ENCODE results near the gene STIM1. TPM values are rescaled to one million over a fixed set of nuclear protein-coding genes. Genes with fewer than 3 reads are reported as not detected.
"Not testable (repeated sequence)": the region's sequence is repeated elsewhere in the genome, so short reads cannot be mapped to it uniquely, and the experiment has no call there.

Gene STIM1
- total RNA-seq, 1 donor from 2014 or later = 27.5 TPM

GRCh38 chr11:4025967-4026324, 170.5 kb downstream of the STIM1 start:
- ATAC-seq (ENCODE audit: poor library complexity) = peak; percentile 88
- intact Hi-C loops (cut with DNase I) = no loop called here
- no peak for DNase-seq

DNA sequence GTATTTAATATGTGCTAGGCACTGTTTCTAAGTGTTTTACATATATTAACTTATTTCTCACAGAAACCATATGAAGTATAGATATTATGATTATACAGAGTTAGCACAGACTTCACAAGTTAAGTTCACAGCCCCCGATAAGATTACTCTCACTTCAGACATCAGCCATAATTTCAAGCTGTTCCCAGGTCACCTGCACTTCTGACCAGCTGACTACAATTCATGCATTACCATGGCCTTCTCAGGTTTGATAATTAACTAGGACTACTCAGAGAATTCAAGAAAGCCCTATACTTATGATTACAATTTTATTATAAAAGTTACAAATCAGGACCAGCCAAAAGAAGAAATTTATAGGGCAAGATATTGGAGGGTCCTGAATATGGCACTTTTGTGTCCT, 170.9 kb downstream of the STIM1 start:
- ATAC-seq (ENCODE audit: poor library complexity) (no peak), DNase-seq (no peak)
- intact Hi-C loops (cut with DNase I) = no loop called here

DNA sequence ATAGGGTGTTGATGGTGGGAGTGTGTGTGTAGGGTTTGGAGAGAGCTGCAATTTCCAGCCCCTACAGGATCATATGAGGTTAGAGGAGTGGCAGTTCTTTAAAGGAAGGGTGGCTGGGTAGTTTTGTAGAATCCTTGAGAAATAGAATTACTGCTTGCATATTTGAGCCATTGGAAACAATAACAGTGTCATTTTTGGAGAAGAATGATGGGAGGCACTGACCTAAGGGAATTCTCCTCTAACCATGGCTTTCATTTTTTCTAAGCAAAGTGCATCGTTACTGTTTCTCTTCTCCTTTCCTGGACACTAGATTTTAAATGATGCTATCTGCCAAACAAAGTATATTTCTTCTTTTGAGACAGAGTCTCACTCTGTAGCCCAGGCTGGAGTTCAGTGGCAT, 172.3 kb downstream of the STIM1 start:
- intact Hi-C loops (cut with DNase I) = no loop called here
- ATAC-seq (ENCODE audit: poor library complexity) = no peak
- DNase-seq = no peak

- intact Hi-C loops (cut with DNase I) = no loop called here
- ATAC-seq (ENCODE audit: poor library complexity) = no peak
- no peak for DNase-seq
Measured at GRCh38 chr11:4030197-4030596, 174.7 kb downstream of the STIM1 start.

DNA sequence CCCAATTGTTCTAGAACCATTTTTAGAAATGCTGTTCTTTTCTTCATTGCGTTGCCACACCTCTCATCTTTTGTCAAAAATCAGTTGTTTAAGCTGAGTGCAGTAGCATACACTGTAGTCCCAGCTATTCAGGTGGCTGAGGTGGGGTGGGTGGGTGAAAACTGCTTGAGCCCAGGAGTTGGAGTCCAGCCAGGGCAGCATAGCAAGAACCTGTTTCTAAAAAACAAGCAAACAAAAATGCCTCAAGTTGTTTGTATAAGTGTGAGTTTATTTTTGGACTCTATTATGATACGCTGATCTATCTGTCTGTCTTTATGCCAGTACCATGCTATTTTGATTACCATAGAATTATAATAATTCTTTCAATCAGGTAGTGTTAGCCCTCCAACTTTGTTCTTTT, 176.6 kb downstream of the STIM1 start:
- intact Hi-C loops (cut with DNase I) = no loop called here
- no peak for ATAC-seq (ENCODE audit: poor library complexity)

GRCh38 chr11:4035985-4036384, 180.5 kb downstream of the STIM1 start:
- DNase-seq = no peak
- no peak for ATAC-seq (ENCODE audit: poor library complexity)
- intact Hi-C loops (cut with DNase I) = no loop called here

More for the DNA sequence above, 176.6 kb downstream of the STIM1 start:
- DNase-seq = no peak

DNA sequence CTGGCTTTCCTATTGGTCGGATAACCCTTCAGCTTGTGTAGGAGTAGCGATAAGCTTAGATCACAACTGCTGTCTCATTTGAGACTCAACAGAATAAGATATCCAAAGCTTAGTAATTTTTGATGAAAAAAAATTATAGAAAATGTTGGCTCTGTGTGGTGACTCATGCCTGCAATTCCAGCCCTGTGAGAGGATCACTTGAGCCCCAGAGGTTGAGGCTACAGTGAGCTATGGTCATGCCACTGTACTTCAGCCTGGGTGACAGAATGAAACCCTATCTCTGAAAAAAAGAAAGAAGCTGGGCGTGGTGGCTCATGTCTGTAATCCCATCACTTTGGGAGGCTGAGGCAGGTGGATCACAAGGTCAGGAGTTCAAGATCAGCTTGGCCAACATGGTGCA, 183.5 kb downstream of the STIM1 start:
- ATAC-seq (ENCODE audit: poor library complexity) (no peak), DNase-seq (no peak)
- intact Hi-C loops (cut with DNase I) = no loop called here

- DNase-seq (no peak), ATAC-seq (ENCODE audit: poor library complexity) (no peak)
- intact Hi-C loops (cut with DNase I) = no loop called here
Measured at GRCh38 chr11:4040461-4040860, 185.0 kb downstream of the STIM1 start.

DNA sequence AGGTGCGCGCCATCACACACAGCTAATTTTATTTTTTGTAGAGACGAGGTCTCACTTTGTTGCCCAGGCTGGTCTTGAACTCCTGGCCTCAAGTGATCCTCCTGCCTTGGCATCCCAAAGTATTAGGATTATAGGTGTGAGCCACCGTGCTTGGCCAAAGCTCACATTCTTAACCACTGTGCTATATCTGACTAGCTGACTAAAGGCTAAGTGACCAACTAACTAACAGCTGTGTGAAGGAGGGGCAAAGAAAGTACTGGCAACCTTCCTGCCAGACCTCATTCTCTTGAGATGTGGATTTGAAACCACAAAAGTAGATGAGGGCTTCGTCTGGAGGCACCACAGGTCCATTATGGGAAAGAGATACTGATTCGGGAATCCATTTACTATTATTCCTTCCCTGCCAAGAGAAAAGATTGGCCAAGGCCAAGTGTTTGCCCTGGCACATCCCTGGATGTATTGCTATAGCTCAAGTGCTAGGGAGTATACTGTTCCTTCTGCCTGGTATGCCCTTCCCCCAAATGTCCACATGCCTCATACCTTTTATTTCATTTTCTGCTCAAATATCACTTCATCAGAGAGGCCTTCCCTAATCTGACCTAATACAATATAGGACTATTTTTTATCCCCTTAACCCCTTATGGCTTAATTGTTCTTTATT, 186.4 kb downstream of the STIM1 start:
- intact Hi-C loops (cut with DNase I) = no loop called here
- DNase-seq (no peak), ATAC-seq (ENCODE audit: poor library complexity) (no peak)

- peak; percentile 53 for ATAC-seq (ENCODE audit: poor library complexity)
- intact Hi-C loops (cut with DNase I) = no loop called here
- no peak for DNase-seq
Measured at GRCh38 chr11:4044976-4045646, 189.6 kb downstream of the STIM1 start.

- DNase-seq (no peak), ATAC-seq (ENCODE audit: poor library complexity) (no peak)
- intact Hi-C loops (cut with DNase I) = no loop called here
Measured at GRCh38 chr11:4048340-4048739, 192.9 kb downstream of the STIM1 start.

DNA sequence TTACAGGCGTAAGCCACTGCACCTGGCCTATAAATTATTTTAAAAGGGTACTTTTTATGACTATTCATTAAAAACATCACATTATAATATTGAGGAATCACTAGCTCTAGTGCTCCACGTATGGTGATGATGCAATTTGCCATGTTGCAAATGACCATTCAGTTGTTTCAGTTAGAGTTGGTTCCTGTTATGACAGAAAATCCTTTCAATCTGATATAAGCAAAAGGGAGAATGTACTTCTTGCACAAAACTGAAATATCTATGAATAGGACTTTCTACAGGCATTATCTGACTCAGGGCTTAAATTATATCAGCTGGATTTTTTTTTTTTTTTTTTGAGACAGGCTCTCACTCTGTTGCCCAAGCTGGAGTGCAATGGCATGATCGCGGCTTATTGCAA, 193.5 kb downstream of the STIM1 start:
- intact Hi-C loops (cut with DNase I) = no loop called here
- ATAC-seq (ENCODE audit: poor library complexity) = no peak

DNA sequence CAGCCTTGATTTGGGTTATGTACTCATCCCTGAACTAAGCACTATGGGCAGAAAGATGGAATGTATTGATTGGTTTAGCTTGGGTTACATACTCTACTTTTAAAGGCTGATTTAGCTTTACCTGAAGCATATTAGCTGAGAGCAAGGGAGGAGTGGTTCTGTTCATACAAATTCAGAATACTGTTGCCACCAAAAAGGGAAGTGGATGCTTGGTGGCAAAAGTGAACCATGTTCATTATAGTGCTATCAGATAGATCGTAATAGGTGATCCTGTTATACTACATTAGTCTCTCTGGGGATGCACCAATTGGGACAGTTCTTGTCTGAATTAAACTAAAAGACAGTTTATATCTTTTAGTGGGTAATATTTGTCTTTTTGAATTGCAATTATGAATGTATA, 194.7 kb downstream of the STIM1 start:
- intact Hi-C loops (cut with DNase I) = no loop called here
- DNase-seq = no peak

More for the DNA sequence above, 193.5 kb downstream of the STIM1 start:
- no peak for DNase-seq

DNA sequence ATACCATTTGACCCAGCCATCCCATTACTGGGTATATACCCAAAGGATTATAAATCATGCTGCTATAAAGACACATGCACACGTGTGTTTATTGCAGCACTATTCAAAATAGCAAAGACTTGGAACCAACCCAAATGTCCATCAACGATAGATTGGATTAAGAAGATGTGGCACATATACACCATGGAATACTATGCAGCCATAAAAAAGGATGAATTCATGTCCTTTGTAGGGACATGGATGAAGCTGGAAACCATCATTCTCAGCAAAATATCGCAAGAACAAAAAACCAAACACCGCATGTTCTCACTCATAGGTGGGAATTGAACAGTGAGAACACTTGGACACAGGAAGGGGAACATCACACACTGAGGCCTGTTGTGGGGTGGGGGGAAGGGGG, 197.7 kb downstream of the STIM1 start:
- intact Hi-C loops (cut with DNase I) = not testable (repeated sequence)

More for the DNA sequence above, 194.7 kb downstream of the STIM1 start:
- no peak for ATAC-seq (ENCODE audit: poor library complexity)

GRCh38 chr11:4054643-4055042, 199.2 kb downstream of the STIM1 start:
- DNase-seq (no peak), ATAC-seq (ENCODE audit: poor library complexity) (no peak)
- intact Hi-C loops (cut with DNase I) = no loop called here

More for the DNA sequence above, 197.7 kb downstream of the STIM1 start:
- not testable (repeated sequence) for ATAC-seq (ENCODE audit: poor library complexity); DNase-seq

GRCh38 chr11:4059424-4059823, 204.0 kb downstream of the STIM1 start:
- no peak for ATAC-seq (ENCODE audit: poor library complexity)
- DNase-seq = no peak
- intact Hi-C loops (cut with DNase I) = no loop called here

GRCh38 chr11:4060182-4060923, 204.9 kb downstream of the STIM1 start:
- DNase-seq = no peak
- intact Hi-C loops (cut with DNase I) = no loop called here
- peak; percentile 42 for ATAC-seq (ENCODE audit: poor library complexity)

- intact Hi-C loops (cut with DNase I) = no loop called here
Measured at GRCh38 chr11:4061700-4062099, 206.2 kb downstream of the STIM1 start.

GRCh38 chr11:4063348-4063747, 207.9 kb downstream of the STIM1 start:
- intact Hi-C loops (cut with DNase I) = no loop called here
- DNase-seq (no peak), ATAC-seq (ENCODE audit: poor library complexity) (no peak)

More at GRCh38 chr11:4061700-4062099, 206.2 kb downstream of the STIM1 start:
- ATAC-seq (ENCODE audit: poor library complexity) (no peak), DNase-seq (no peak)
